Measurements from ENCODE around the gene GOT1. TPM values are rescaled to one million over a fixed set of nuclear protein-coding genes. Genes with fewer than 3 reads are reported as not detected.

Gene GOT1
- total RNA-seq, 3 donors from 2014 or later = 56.7 to 105 (median 101) TPM

Other genes starting within 250 kb of the GOT1 start
- 1 to 10 TPM; 1.3 to 3.7 (median 2.4) TPM for gene HPSE2, start 194.8 kb downstream of the GOT1 start, total RNA-seq
- gene CNNM1, start 101.3 kb downstream of the GOT1 start, total RNA-seq = 1 to 10 TPM in 1 of 3 donors, under 1 TPM in 2; 0.24 to 1.2 (median 0.38) TPM
- 10 to 100 TPM in 2 of 3 donors, 1 to 10 TPM in 1; 4.9 to 38.5 (median 11.0) TPM for gene NKX2-3, start 102.3 kb upstream of the GOT1 start, total RNA-seq
- 10 to 100 TPM; 38.2 to 64.4 (median 39.6) TPM for gene SLC25A28, start 189.8 kb upstream of the GOT1 start, total RNA-seq
- 10 to 100 TPM; 10.2 to 20.5 (median 14.3) TPM for gene ENTPD7, start 228.9 kb upstream of the GOT1 start, total RNA-seq

Measured in mucosa of descending colon (tissue), 3 donors.